Gastroesophageal sphincter (tissue), 4 donors: Measurements from ENCODE around the gene MCM9. TPM values are rescaled to one million over a fixed set of nuclear protein-coding genes. Genes with fewer than 3 reads are reported as not detected.
A peak's percentile ranks its signal among the peaks of the same experiment; 100 is the strongest.
"Not testable (repeated sequence)": the region's sequence is repeated elsewhere in the genome, so short reads cannot be mapped to it uniquely, and the experiment has no call there.

Experiments used
- ATAC-seq: fragments of 150-250 bp; one replicate; pipeline ENCODE4 v1.9.1; 2016; ENCODE audit warnings: mild to moderate bottlenecking, moderate library complexity
- H3K27ac ChIP-seq, 4 donors: fragments of 200-600 bp; sonication (generic) in 3 of 4; 1 replicate in 3 of 4; 2 replicates in 1 of 4; pipeline ENCODE4 v1.5.1; 2016 to 2019
- H3K27me3 ChIP-seq: fragments of 200-600 bp; sonication (generic); one replicate; pipeline ENCODE4 v1.5.1; 2019
- H3K36me3 ChIP-seq, 2 donors: fragments of 200-600 bp; sonication (generic); one replicate each; pipeline ENCODE4 v1.5.1; 2019; ENCODE audit warnings: control low read depth in 1 of 2
- H3K4me1 ChIP-seq, 3 donors: fragments of 200-600 bp; sonication (generic); 1 replicate in 2 of 3; 2 replicates in 1 of 3; pipeline ENCODE4 v1.5.1; 2016 to 2019; ENCODE audit warnings: control low read depth in 2 of 3
- H3K4me3 ChIP-seq, 2 donors: fragments of 200-600 bp; sonication (generic); one replicate each; pipeline ENCODE4 v1.5.1; 2019; ENCODE audit warnings: mild to moderate bottlenecking in 1 of 2, moderate library complexity in 1 of 2
- H3K9me3 ChIP-seq, 3 donors: fragments of 200-600 bp; sonication (generic); one replicate each; pipeline ENCODE4 v1.5.1; 2017 to 2019; ENCODE audit warnings: control low read depth in 2 of 3
- CTCF ChIP-seq, 4 experiments: fragments of 200-600 bp in 2 of 4; fragments of 450-650 bp in 2 of 4; sonication (generic) in 1 of 4; IDR thresholded peaks; one replicate each; pipeline ENCODE4 v1.5.1; 2017 to 2019; ENCODE audit warnings: antibody characterized with exemption in 4 of 4, mild to moderate bottlenecking in 2 of 4, moderate library complexity in 2 of 4
- EP300 ChIP-seq: sonication (generic); formaldehyde crosslinking; IDR thresholded peaks from one replicate; pipeline ENCODE4 v1.6.1; 2017; ENCODE audit warnings: antibody characterized with exemption, mild to moderate bottlenecking
- POLR2A ChIP-seq, 2 donors: fragments of 450-650 bp; IDR thresholded peaks; one replicate each; pipeline ENCODE4 v1.6.1; 2017; ENCODE audit warnings: antibody characterized with exemption in 2 of 2, mild to moderate bottlenecking in 2 of 2, moderate library complexity in 1 of 2
- POLR2AphosphoS5 ChIP-seq: sonication (generic); formaldehyde crosslinking; IDR thresholded peaks from one replicate; pipeline ENCODE4 v1.6.1; 2017; ENCODE audit warnings: antibody characterized with exemption
- WGBS, 2 donors: methylation state at CpG; one replicate each; pipeline ENCODE4 v1.1.5; 2018; ENCODE audit warnings: low coverage in 1 of 2; 5-methylcytosine and 5-hydroxymethylcytosine counted together
- total RNA-seq, 4 donors: library from RNA; depleted of rRNA; stranded (reverse); fragments of >200 nt; gene quantifications; one replicate each; pipeline ENCODE4 v1.1.0, GENCODE V29; 2016

MCM9 gene
- total RNA-seq, 4 donors from 2014 or later: 7.7 to 25.7 (median 16.8) TPM

- Histone ChIP-seq H3K36me3 (no peaks in the 10 kb centered on the region), H3K4me3 (no peak overlapping the region), H3K9me3 (no peaks in the 10 kb centered on the region), H3K27ac (no peak overlapping the region), H3K27me3 (no peaks in the 10 kb centered on the region), H3K4me1 (peaks cover 0 to 11% (median 0%) of the 10 kb centered on the region in 3 donors)
- no peak for TF ChIP-seq EP300
- no peak for TF ChIP-seq POLR2A (IDR thresholded peaks at IDR 0.05)
- no peak for TF ChIP-seq CTCF (IDR thresholded peaks at IDR 0.05)
- no peak for TF ChIP-seq POLR2AphosphoS5
- no peak for ATAC-seq
- WGBS, 2 donors: 80 to 93% methylated on average over 4 of the region's 4 CpGs
Observed at GRCh38 chr6:118804091-118804490, 130.9 kb downstream of the MCM9 start.

GRCh38 chr6:118801257-118801656, 133.7 kb downstream of the MCM9 start:
- ATAC-seq: no peak
- Histone ChIP-seq H3K4me1 (peaks cover 0 to 11% (median 0%) of the 10 kb centered on the region in 3 donors), H3K9me3 (no peaks in the 10 kb centered on the region), H3K4me3 (no peak overlapping the region), H3K27ac (no peak overlapping the region), H3K27me3 (no peaks in the 10 kb centered on the region), H3K36me3 (no peaks in the 10 kb centered on the region)
- TF ChIP-seq POLR2AphosphoS5: no peak
- TF ChIP-seq EP300: no peak
- no peak for TF ChIP-seq CTCF (IDR thresholded peaks at IDR 0.05)
- no peak for TF ChIP-seq POLR2A (IDR thresholded peaks at IDR 0.05)
- 83 to 89% methylated on average over 4 to 6 of the region's 6 CpGs for WGBS, 2 donors

GRCh38 chr6:118800394-118801071, 134.4 kb downstream of the MCM9 start:
- no peaks in the 10 kb centered on the region for H3K36me3 ChIP-seq
- WGBS, 2 donors: 0 to 25% methylated on average over 2 to 7 of the region's 17 CpGs
- peaks cover 0 to 11% (median 0%) of the 10 kb centered on the region in 3 donors for H3K4me1 ChIP-seq
- peak; percentile 80 for ATAC-seq
- H3K9me3 ChIP-seq: no peaks in the 10 kb centered on the region
- H3K27me3 ChIP-seq: no peaks in the 10 kb centered on the region
- H3K27ac ChIP-seq: no peak overlapping the region
- TF ChIP-seq POLR2AphosphoS5: no peak
- peak; percentile 71 to 86 (median 78) for TF ChIP-seq CTCF (IDR thresholded peaks at IDR 0.05)
- H3K4me3 ChIP-seq: no peak overlapping the region

DNA sequence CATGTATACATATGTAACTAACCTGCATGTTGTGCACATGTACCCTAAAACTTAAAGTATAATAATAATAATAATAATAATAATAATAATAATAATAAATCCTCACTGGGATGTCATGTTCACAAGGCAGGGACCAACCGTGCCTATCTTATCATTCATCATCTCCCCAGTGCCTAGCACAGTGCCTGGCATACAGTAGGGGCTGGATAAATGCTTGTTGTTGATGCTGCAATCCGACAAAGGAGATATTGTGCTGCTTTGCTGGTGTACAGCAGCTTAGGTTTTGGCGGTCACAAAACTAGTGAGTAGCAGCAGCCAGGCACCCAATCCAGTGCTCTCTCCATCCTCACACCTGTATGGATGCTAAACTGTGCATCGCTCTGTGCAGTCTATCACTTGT, 135.1 kb downstream of the MCM9 start:
- Histone ChIP-seq H3K4me1 (peaks cover 0 to 11% (median 0%) of the 10 kb centered on the region in 3 donors), H3K27me3 (no peaks in the 10 kb centered on the region), H3K4me3 (no peak overlapping the region), H3K27ac (no peak overlapping the region), H3K36me3 (no peaks in the 10 kb centered on the region), H3K9me3 (no peaks in the 10 kb centered on the region)
- TF ChIP-seq CTCF (IDR thresholded peaks at IDR 0.05) (no peak), EP300 (no peak), POLR2AphosphoS5 (no peak), POLR2A (IDR thresholded peaks at IDR 0.05) (no peak)
- ATAC-seq: no peak
- 90 to 100% methylated on average over 1 to 4 of the region's 4 CpGs for WGBS, 2 donors

- WGBS, 2 donors: 81% methylated on average over 8 of the region's 9 CpGs; no CpG with 5 or more reads in 1 of the 2 donors
- H3K27me3 ChIP-seq, H3K4me3 ChIP-seq, H3K27ac ChIP-seq, H3K9me3 ChIP-seq, H3K36me3 ChIP-seq, ATAC-seq: not testable (repeated sequence)
- H3K4me1 ChIP-seq: peaks cover 0 to 11% (median 0%) of the 10 kb centered on the region in 3 donors
Observed at GRCh38 chr6:118796548-118796947, 138.4 kb downstream of the MCM9 start.
